Uterus (tissue), 4 donors: Measurements from ENCODE around the gene PROB1. TPM values are rescaled to one million over a fixed set of nuclear protein-coding genes. Genes with fewer than 3 reads are reported as not detected.
"Not testable (repeated sequence)": the region's sequence is repeated elsewhere in the genome, so short reads cannot be mapped to it uniquely, and the experiment has no call there.

Experiments
- DNase-seq, 2 donors: peaks; one replicate each; pipeline ENCODE4 v3.0.0-alpha.2; 2019 to 2020
- H3K27ac ChIP-seq, 2 donors: fragments of 200-600 bp; sonication (generic); 1 replicate in 1 of 2; 2 replicates in 1 of 2; pipeline ENCODE4 v1.5.1; 2016 to 2018
- H3K27me3 ChIP-seq, 2 donors: fragments of 200-600 bp; sonication (generic); one replicate each; pipeline ENCODE4 v1.5.1; 2018 to 2019; ENCODE audit warnings: control low read depth in 1 of 2
- H3K36me3 ChIP-seq, 2 donors: fragments of 200-600 bp; sonication (generic); one replicate each; pipeline ENCODE4 v1.5.1; 2019; ENCODE audit warnings: control low read depth in 1 of 2
- H3K4me1 ChIP-seq, 2 donors: fragments of 200-600 bp; sonication (generic); one replicate each; pipeline ENCODE4 v1.5.1; 2018 to 2019; ENCODE audit warnings: control low read depth in 1 of 2
- H3K4me3 ChIP-seq, 2 donors: fragments of 200-600 bp; sonication (generic); 1 replicate in 1 of 2; 2 replicates in 1 of 2; pipeline ENCODE4 v1.5.1; 2018 to 2019; ENCODE audit warnings: mild to moderate bottlenecking in 1 of 2
- H3K9me3 ChIP-seq, 2 donors: fragments of 200-600 bp; sonication (generic); one replicate each; pipeline ENCODE4 v1.5.1; 2019; ENCODE audit warnings: control low read depth in 1 of 2
- CTCF ChIP-seq, 4 experiments: fragments of 200-600 bp in 2 of 4; fragments of 450-650 bp in 2 of 4; sonication (generic) in 2 of 4; IDR thresholded peaks; one replicate each; pipeline ENCODE4 v1.5.1; 2016 to 2019; ENCODE audit warnings: antibody characterized with exemption in 4 of 4, mild to moderate bottlenecking in 2 of 4, moderate library complexity in 1 of 4
- POLR2A ChIP-seq, 2 donors: fragments of 450-650 bp; IDR thresholded peaks; one replicate each; pipeline ENCODE4 v1.6.1; 2016; ENCODE audit warnings: antibody characterized with exemption in 2 of 2, mild to moderate bottlenecking in 1 of 2, moderate library complexity in 1 of 2
- intact Hi-C: fragments of 100-400 bp; cut with DNase I; formaldehyde crosslinking; loops from one replicate; pipeline ENCODE4 v1.15.1; 2023; ENCODE audit warnings: low total_unique reads
- total RNA-seq, 4 donors: library from RNA; depleted of rRNA in 3 of 4; stranded (reverse); fragments of >200 nt in 3 of 4; gene quantifications; one replicate each; pipeline versions ENCODE4 v1.1.0 to v1.2.4, GENCODE V29; 2014 to 2023
- donor health status: DM: yes; HTN: yes; CAD: no.

Gene PROB1, protein sequence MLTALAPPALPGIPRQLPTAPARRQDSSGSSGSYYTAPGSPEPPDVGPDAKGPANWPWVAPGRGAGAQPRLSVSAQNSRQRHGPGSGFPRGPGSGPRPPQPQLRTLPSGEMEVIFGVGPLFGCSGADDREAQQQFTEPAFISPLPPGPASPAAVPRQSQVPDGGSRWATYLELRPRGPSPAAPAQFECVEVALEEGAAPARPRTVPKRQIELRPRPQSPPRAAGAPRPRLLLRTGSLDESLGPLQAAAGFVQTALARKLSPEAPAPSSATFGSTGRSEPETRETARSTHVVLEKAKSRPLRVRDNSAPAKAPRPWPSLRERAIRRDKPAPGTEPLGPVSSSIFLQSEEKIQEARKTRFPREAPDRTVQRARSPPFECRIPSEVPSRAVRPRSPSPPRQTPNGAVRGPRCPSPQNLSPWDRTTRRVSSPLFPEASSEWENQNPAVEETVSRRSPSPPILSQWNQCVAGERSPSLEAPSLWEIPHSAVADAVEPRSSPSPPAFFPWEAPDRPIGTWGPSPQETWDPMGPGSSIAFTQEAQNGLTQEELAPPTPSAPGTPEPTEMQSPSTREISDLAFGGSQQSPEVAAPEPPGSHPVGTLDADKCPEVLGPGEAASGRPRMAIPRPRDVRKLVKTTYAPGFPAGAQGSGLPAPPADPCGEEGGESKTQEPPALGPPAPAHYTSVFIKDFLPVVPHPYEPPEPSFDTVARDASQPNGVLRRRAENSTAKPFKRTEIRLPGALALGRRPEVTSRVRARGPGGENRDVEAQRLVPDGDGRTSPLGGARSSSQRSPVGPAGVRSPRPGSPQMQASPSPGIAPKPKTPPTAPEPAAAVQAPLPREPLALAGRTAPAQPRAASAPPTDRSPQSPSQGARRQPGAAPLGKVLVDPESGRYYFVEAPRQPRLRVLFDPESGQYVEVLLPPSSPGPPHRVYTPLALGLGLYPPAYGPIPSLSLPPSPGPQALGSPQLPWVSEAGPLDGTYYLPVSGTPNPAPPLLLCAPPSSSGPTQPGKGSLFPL
- 1 to 10 TPM in 3 of 4 donors, not detected in 1; 1.5 to 8.3 (median 1.7) TPM for total RNA-seq

DNA sequence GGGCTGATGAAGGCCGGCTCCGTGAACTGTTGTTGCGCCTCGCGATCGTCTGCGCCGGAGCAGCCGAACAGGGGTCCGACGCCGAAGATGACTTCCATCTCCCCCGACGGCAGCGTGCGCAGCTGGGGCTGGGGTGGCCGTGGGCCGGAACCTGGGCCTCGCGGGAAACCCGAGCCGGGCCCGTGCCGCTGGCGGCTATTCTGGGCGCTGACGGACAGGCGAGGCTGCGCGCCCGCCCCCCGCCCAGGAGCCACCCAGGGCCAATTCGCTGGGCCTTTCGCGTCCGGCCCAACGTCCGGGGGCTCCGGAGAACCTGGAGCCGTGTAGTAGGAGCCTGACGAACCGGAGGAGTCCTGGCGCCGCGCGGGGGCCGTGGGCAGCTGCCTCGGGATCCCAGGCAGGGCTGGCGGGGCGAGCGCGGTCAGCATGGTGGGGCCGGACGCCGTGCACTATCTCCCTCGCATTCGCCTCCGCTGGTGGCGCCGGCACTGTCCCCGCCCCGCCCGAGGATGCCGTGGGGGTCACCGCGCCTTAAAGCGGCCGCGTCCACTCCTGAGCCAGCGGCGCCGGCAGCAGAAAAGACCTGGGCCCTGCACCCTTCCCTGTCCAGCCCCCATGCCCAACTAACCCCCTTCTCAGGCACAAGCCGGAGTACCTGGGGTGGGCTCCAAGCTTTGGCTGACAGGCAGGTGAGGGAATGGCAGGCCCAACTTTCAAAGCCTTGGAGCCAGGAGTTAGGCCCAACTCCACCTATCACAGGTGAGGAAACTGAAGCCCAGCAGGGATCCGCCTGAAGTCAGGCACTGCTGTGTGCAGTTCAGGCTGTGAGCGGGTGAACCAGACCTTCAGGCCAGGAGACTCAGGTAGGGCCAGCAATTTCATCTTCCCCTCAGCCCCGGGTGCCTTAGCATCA lies at the start of gene PROB1:
Gene PROB1, minus strand, starts transcription at position 451 of the 913 bp plus-strand sequence. Its CDS starts 23 bp downstream, at position 428.
- Histone ChIP-seq H3K27ac (peak within 1 kb of the TSS in 1 of 2 donors; percentile 68), H3K4me3 (peak within 1 kb of the TSS; percentile 15 to 35), H3K27me3 (peaks cover 9% of the 10 kb centered on the region in 2 donors), H3K36me3 (no peaks in the 10 kb centered on the region), H3K4me1 (peaks cover 0 to 7% of the 10 kb centered on the region in 2 donors), H3K9me3 (no peaks in the 10 kb centered on the region)
- intact Hi-C loops, result no loop called here
- TF ChIP-seq CTCF (IDR thresholded peaks at IDR 0.05), result no peak
- TF ChIP-seq POLR2A (IDR thresholded peaks at IDR 0.05), result peak in 1 of 2 donors; percentile 7
- DNase-seq, result no peak

GRCh38 chr5:139443831-139444453 lies 49.0 kb upstream of the PROB1 start:
- intact Hi-C loops, result no loop called here
- H3K36me3 ChIP-seq, result no peaks in the 10 kb centered on the region
- no peak overlapping the region for H3K4me3 ChIP-seq
- no peaks in the 10 kb centered on the region for H3K4me1 ChIP-seq
- TF ChIP-seq CTCF (IDR thresholded peaks at IDR 0.05) (no peak), POLR2A (IDR thresholded peaks at IDR 0.05) (no peak)
- H3K27ac ChIP-seq, result no peak overlapping the region
- no peak for DNase-seq
- H3K27me3 ChIP-seq, result no peaks in the 10 kb centered on the region
- H3K9me3 ChIP-seq, result no peaks in the 10 kb centered on the region

DNA sequence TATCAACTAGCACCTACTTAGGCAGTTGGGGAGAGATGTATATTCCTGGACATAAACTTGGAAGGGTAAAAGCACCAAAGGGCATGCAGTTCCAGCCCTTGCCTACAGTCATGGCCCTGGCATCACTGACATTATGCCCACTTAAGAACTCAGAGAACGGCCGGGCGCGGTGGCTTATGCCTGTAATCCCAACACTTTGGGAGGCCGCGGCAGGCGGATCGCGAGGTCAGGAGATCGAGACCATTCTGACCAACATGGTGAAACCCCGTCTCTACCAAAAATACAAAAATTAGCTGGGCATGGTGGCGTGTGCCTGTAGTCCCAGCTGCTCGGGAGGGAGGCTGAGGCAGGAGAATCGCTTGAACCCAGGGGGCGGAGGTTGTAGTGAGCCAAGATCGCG lies 45.5 kb upstream of the PROB1 start:
- H3K27me3 ChIP-seq, H3K36me3 ChIP-seq, H3K9me3 ChIP-seq, H3K4me1 ChIP-seq, intact Hi-C loops, DNase-seq, H3K27ac ChIP-seq, H3K4me3 ChIP-seq: not testable (repeated sequence)

- intact Hi-C loops, result no loop called here
- H3K27me3 ChIP-seq, result no peaks in the 10 kb centered on the region
- peak within 1 kb of the TSS; percentile 94 to 98 for H3K27ac ChIP-seq
- peak in 1 of 2 donors; percentile 38 for TF ChIP-seq POLR2A (IDR thresholded peaks at IDR 0.05)
- peak in 2 of 4 experiments; percentile 17 to 34 for TF ChIP-seq CTCF (IDR thresholded peaks at IDR 0.05)
- H3K4me3 ChIP-seq, result peak within 1 kb of the TSS; percentile 87 to 92
- H3K36me3 ChIP-seq, result no peaks in the 10 kb centered on the region
- H3K4me1 ChIP-seq, result no peaks in the 10 kb centered on the region
- peak; percentile 94 to 95 for DNase-seq
- no peaks in the 10 kb centered on the region for H3K9me3 ChIP-seq
These were observed 44.4 kb upstream of the PROB1 start, which contains the start of gene DNAJC18 for GRCh38 chr5:139439013-139439903. Gene DNAJC18, minus strand, starts transcription at chr5:139439525. Its CDS starts 80 bp downstream, at chr5:139439445.
